Neural cell (in vitro differentiated cells): ENCODE results near the gene DSCAML1. TPM values are rescaled to one million over a fixed set of nuclear protein-coding genes. Genes with fewer than 3 reads are reported as not detected.

Experiments
- H2AFZ ChIP-seq: fragments of 200-600, 300-800 bp; sonication (generic), shearing (Covaris generic); 2 replicates; pipeline ENCODE4 v1.6.0; 2014; ENCODE audit warnings: low read depth, mild to moderate bottlenecking, antibody characterized with exemption, low read length, moderate library complexity
- H3F3A ChIP-seq: fragments of 200-600 bp; shearing (Covaris generic); 2 replicates; pipeline ENCODE4 v1.6.1; 2016; ENCODE audit warnings: mild to moderate bottlenecking, moderate library complexity, mixed read lengths, antibody characterized with exemption, low read length; ENCODE audit not compliant: insufficient read depth, poor library complexity, severe bottlenecking
- H3K27ac ChIP-seq: fragments of 200-600, 300-800 bp; sonication (generic), shearing (Covaris generic); 2 replicates; pipeline ENCODE4 v1.5.1; 2014; ENCODE audit warnings: mild to moderate bottlenecking, low read length, moderate library complexity
- H3K27me3 ChIP-seq: fragments of 300-800, 200-600 bp; sonication (generic), shearing (Covaris generic); 2 replicates; pipeline ENCODE4 v1.6.0; 2014; ENCODE audit warnings: mild to moderate bottlenecking, low read depth, low read length, moderate library complexity; ENCODE audit not compliant: insufficient read depth
- H3K36me3 ChIP-seq: fragments of 300-800, 200-600 bp; sonication (generic), shearing (Covaris generic); 2 replicates; pipeline ENCODE4 v1.5.1; 2014; ENCODE audit warnings: mild to moderate bottlenecking, antibody characterized with exemption, low read length, moderate library complexity; ENCODE audit not compliant: insufficient read depth
- H3K4me2 ChIP-seq: fragments of 300-800, 200-600 bp; sonication (generic), shearing (Covaris generic); 2 replicates; pipeline ENCODE4 v1.6.0; 2014; ENCODE audit warnings: mild to moderate bottlenecking, low read length
- H3K4me3 ChIP-seq: fragments of 300-800, 200-600 bp; sonication (generic), shearing (Covaris generic); 2 replicates; pipeline ENCODE4 v1.5.1; 2014; ENCODE audit warnings: mild to moderate bottlenecking, low read length, moderate library complexity
- H3K79me2 ChIP-seq: fragments of 200-600 bp; shearing (Covaris generic); replicated peaks from 2 replicates; pipeline ENCODE4 v1.6.0; 2014; ENCODE audit warnings: mild to moderate bottlenecking, low read length, moderate library complexity; ENCODE audit not compliant: insufficient read depth
- H3K9ac ChIP-seq: fragments of 300-800, 200-600 bp; sonication (generic), shearing (Covaris generic); 2 replicates; pipeline ENCODE4 v1.6.1; 2016; ENCODE audit warnings: mild to moderate bottlenecking, low read length, mixed read lengths
- H3K9me2 ChIP-seq: fragments of 200-600 bp; shearing (Covaris generic); 2 replicates; pipeline ENCODE4 v1.6.1; 2016; ENCODE audit warnings: mild to moderate bottlenecking, low read length, mixed read lengths; ENCODE audit not compliant: insufficient read depth
- H3K9me3 ChIP-seq: fragments of 200-600, 300-800 bp; sonication (generic), shearing (Covaris generic); 2 replicates; pipeline ENCODE4 v1.6.1; 2016; ENCODE audit warnings: mild to moderate bottlenecking, mixed run types, low read length, moderate library complexity, mixed read lengths
- H4K20me1 ChIP-seq: fragments of 200-600 bp; shearing (Covaris generic); 2 replicates; pipeline ENCODE4 v1.6.1; 2016; ENCODE audit warnings: mild to moderate bottlenecking, mixed run types; ENCODE audit not compliant: insufficient read depth
- CTCF ChIP-seq: fragments of 450-650 bp; IDR thresholded peaks from 2 replicates; pipeline ENCODE4 v1.5.1; 2014; ENCODE audit warnings: antibody characterized with exemption, mild to moderate bottlenecking, moderate library complexity; ENCODE audit not compliant: poor library complexity, severe bottlenecking
- EP300 ChIP-seq: fragments of 450-650 bp; conservative IDR thresholded peaks from 2 replicates; pipeline ENCODE4 v1.6.1; 2014; ENCODE audit warnings: antibody characterized with exemption, mild to moderate bottlenecking, moderate library complexity; ENCODE audit not compliant: poor library complexity, severe bottlenecking
- EZH2 ChIP-seq: fragments of 200-600, 300-800 bp; shearing (Covaris generic), sonication (generic); IDR thresholded peaks from 2 replicates; pipeline ENCODE4 v1.6.1; 2014; ENCODE audit warnings: antibody characterized with exemption, low read length, borderline replicate concordance, mild to moderate bottlenecking; ENCODE audit not compliant: insufficient read depth, poor library complexity, severe bottlenecking
- MXI1 ChIP-seq: fragments of 450-650 bp; conservative IDR thresholded peaks from 2 replicates; pipeline ENCODE4 v1.6.1; 2014; ENCODE audit warnings: antibody characterized with exemption, mild to moderate bottlenecking; ENCODE audit not compliant: poor library complexity, severe bottlenecking
- POLR2AphosphoS5 ChIP-seq: IDR thresholded peaks from 2 replicates; pipeline ENCODE4 v1.6.1; 2012
- RAD21 ChIP-seq: fragments of 450-650 bp; conservative IDR thresholded peaks from 2 replicates; pipeline ENCODE4 v1.6.1; 2014; ENCODE audit warnings: antibody characterized with exemption, mild to moderate bottlenecking, moderate library complexity
- SMC3 ChIP-seq: fragments of 450-650 bp; conservative IDR thresholded peaks from 2 replicates; pipeline ENCODE4 v1.6.1; 2014; ENCODE audit warnings: antibody characterized with exemption, mild to moderate bottlenecking, moderate library complexity; ENCODE audit not compliant: poor library complexity
- TAF1 ChIP-seq: IDR thresholded peaks from 2 replicates; pipeline ENCODE4 v1.6.1; 2012; ENCODE audit warnings: low read depth
- polyA plus RNA-seq: library from polyadenylated mRNA; depleted of rRNA; stranded (reverse); fragments of >200 nt; gene quantifications from 2 replicates; pipeline ENCODE4 v1.2.3, GENCODE V29; 2014
- TF ChIP-seq, protein P1 (sequence below): IDR thresholded peaks from 2 replicates; pipeline ENCODE4 v1.6.1; 2012; ENCODE audit warnings: borderline replicate concordance

The DSCAML1 gene
- polyA plus RNA-seq, 1 donor from 2014 or later: 1.3 TPM

DNA sequence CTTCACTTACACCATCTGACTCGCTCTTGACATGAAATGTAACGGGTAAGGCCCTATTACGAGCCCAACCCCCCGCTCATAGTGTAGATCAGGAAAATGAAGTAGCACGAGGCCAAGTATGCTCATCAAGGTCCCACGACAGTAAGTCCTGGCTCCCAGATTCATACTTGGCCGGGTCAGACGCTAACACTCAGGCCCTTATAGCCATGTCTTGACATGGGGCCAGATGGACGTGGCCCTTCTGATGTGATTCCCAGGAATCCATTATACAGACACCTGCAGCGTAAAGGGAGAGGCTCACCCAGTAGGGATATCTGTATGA lies 294.3 kb downstream of the DSCAML1 start:
- Histone ChIP-seq H3K27me3 (no peaks in the 10 kb centered on the region), H3K9me2 (no peaks in the 10 kb centered on the region), H3K4me2 (no peak overlapping the region), H3K9ac (no peak overlapping the region), H3F3A (no peaks in the 10 kb centered on the region), H3K79me2 (no peaks in the 10 kb centered on the region), H3K9me3 (no peaks in the 10 kb centered on the region), H2AFZ (no peak overlapping the region), H4K20me1 (no peaks in the 10 kb centered on the region), H3K27ac (no peak overlapping the region), H3K36me3 (no peaks in the 10 kb centered on the region), H3K4me3 (no peak overlapping the region)
- TF ChIP-seq EZH2 (no peak), RAD21 (no peak), MXI1 (no peak), POLR2AphosphoS5 (no peak), SMC3 (no peak), CTCF (no peak), TAF1 (no peak), EP300 (no peak)
- TF ChIP-seq, protein P1, sequence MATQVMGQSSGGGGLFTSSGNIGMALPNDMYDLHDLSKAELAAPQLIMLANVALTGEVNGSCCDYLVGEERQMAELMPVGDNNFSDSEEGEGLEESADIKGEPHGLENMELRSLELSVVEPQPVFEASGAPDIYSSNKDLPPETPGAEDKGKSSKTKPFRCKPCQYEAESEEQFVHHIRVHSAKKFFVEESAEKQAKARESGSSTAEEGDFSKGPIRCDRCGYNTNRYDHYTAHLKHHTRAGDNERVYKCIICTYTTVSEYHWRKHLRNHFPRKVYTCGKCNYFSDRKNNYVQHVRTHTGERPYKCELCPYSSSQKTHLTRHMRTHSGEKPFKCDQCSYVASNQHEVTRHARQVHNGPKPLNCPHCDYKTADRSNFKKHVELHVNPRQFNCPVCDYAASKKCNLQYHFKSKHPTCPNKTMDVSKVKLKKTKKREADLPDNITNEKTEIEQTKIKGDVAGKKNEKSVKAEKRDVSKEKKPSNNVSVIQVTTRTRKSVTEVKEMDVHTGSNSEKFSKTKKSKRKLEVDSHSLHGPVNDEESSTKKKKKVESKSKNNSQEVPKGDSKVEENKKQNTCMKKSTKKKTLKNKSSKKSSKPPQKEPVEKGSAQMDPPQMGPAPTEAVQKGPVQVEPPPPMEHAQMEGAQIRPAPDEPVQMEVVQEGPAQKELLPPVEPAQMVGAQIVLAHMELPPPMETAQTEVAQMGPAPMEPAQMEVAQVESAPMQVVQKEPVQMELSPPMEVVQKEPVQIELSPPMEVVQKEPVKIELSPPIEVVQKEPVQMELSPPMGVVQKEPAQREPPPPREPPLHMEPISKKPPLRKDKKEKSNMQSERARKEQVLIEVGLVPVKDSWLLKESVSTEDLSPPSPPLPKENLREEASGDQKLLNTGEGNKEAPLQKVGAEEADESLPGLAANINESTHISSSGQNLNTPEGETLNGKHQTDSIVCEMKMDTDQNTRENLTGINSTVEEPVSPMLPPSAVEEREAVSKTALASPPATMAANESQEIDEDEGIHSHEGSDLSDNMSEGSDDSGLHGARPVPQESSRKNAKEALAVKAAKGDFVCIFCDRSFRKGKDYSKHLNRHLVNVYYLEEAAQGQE: no peak

GRCh38 chr11:117502015-117502778 lies 294.8 kb downstream of the DSCAML1 start:
- no peak for TF ChIP-seq TAF1
- Histone ChIP-seq H3K36me3 (no peaks in the 10 kb centered on the region), H4K20me1 (no peaks in the 10 kb centered on the region), H3K27ac (no peak overlapping the region), H3K4me3 (no peak overlapping the region), H3K27me3 (no peaks in the 10 kb centered on the region), H3F3A (no peaks in the 10 kb centered on the region), H3K9ac (no peak overlapping the region), H3K79me2 (no peaks in the 10 kb centered on the region), H3K4me2 (no peak overlapping the region), H3K9me2 (no peaks in the 10 kb centered on the region), H2AFZ (no peak overlapping the region), H3K9me3 (no peaks in the 10 kb centered on the region)
